Measurements from ENCODE around the gene WDR20.
A peak's percentile ranks its signal among the peaks of the same experiment; 100 is the strongest.
"Not testable (repeated sequence)": the region's sequence is repeated elsewhere in the genome, so short reads cannot be mapped to it uniquely, and the experiment has no call there.

Gene WDR20

GRCh38 chr14:102172021-102172272, 32.2 kb downstream of the WDR20 start:
- not testable (repeated sequence) for DNase-seq

GRCh38 chr14:102172721-102173120, 33.0 kb downstream of the WDR20 start:
- not testable (repeated sequence) for DNase-seq

- DNase-seq, result no peak
These were observed 37.5 kb downstream of the WDR20 start for GRCh38 chr14:102177161-102177560.

GRCh38 chr14:102178806-102179205, 39.1 kb downstream of the WDR20 start:
- no peak for DNase-seq

GRCh38 chr14:102180248-102180998, 40.7 kb downstream of the WDR20 start:
- DNase-seq, result no peak

GRCh38 chr14:102181187-102181586, 41.5 kb downstream of the WDR20 start:
- DNase-seq, result no peak

GRCh38 chr14:102182190-102182589, 42.5 kb downstream of the WDR20 start:
- DNase-seq, result peak; percentile 40 to 72

- peak; percentile 40 to 56 for DNase-seq
These were observed 43.4 kb downstream of the WDR20 start for GRCh38 chr14:102182936-102183619.

GRCh38 chr14:102183886-102184285, 44.2 kb downstream of the WDR20 start:
- no peak for DNase-seq

GRCh38 chr14:102184316-102185035, 44.8 kb downstream of the WDR20 start:
- DNase-seq, result no peak

GRCh38 chr14:102185360-102185759, 45.7 kb downstream of the WDR20 start:
- DNase-seq, result no peak

- DNase-seq, result peak; percentile 31 to 51
These were observed 47.3 kb downstream of the WDR20 start for GRCh38 chr14:102187044-102187443.

- no peak for DNase-seq
These were observed 47.9 kb downstream of the WDR20 start for GRCh38 chr14:102187568-102188001.

- no peak for DNase-seq
These were observed 48.5 kb downstream of the WDR20 start for GRCh38 chr14:102188187-102188586.

- no peak for DNase-seq
These were observed 50.2 kb downstream of the WDR20 start for GRCh38 chr14:102189874-102190273.

- DNase-seq, result no peak
These were observed 53.3 kb downstream of the WDR20 start for GRCh38 chr14:102192840-102193502.

- no peak for DNase-seq
These were observed 55.2 kb downstream of the WDR20 start for GRCh38 chr14:102194856-102195255.

GRCh38 chr14:102195446-102195845, 55.7 kb downstream of the WDR20 start:
- no peak for DNase-seq

- peak in 1 of 2 experiments; percentile 45 for DNase-seq
These were observed 56.6 kb downstream of the WDR20 start for GRCh38 chr14:102196039-102196901.

- no peak for DNase-seq
These were observed 57.2 kb downstream of the WDR20 start for GRCh38 chr14:102196902-102197230.

GRCh38 chr14:102197317-102197853, 57.7 kb downstream of the WDR20 start:
- no peak for DNase-seq

GRCh38 chr14:102200690-102201352, 61.1 kb downstream of the WDR20 start:
- DNase-seq, result no peak
